Measurements from ENCODE around the gene ITGB1.

Gene ITGB1

GRCh38 chr10:32954080-32954479 is 4.0 kb downstream of the ITGB1 start:
- DNase-seq = peak; percentile 44

- DNase-seq = peak; percentile 32
These were observed 4.6 kb downstream of the ITGB1 start for GRCh38 chr10:32953277-32953927.

DNA sequence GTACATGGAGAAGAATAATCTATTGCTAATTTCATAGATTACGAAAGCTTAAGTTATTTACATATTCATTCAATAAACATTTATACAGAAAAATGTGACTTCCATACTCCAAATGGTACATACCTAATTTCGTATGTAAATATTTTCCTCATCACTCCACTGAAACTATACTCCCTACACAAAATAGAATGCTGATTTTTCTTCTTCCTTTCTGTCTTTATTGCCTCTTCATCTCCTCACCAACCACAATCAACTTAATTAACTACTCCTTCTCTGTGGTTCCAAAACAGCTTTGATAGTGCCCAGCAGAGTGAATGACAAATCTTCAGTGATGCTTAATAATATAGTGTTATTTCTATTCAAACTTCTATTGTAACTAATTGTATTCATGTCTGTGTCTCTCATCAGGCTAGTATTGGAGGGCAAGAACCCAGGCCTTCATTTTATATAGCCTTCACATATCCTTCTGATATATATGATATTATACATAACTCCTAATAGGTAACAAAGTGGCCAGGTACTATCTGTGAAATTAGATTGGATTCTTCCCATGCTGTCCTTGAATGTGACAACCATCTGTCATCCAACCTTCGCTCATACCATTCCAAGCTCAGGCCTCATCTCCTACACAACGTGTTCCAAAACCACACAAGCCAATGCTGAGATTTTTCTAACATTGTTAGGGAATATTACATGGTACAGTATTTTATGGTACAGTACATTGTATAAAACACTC is 5.3 kb downstream of the ITGB1 start:
- no peak for DNase-seq

GRCh38 chr10:32952094-32952493 is 5.9 kb downstream of the ITGB1 start:
- DNase-seq = no peak

- DNase-seq = no peak
These were observed 6.9 kb downstream of the ITGB1 start for GRCh38 chr10:32951111-32951510.

GRCh38 chr10:32950591-32951108 is 7.4 kb downstream of the ITGB1 start:
- DNase-seq = no peak

DNA sequence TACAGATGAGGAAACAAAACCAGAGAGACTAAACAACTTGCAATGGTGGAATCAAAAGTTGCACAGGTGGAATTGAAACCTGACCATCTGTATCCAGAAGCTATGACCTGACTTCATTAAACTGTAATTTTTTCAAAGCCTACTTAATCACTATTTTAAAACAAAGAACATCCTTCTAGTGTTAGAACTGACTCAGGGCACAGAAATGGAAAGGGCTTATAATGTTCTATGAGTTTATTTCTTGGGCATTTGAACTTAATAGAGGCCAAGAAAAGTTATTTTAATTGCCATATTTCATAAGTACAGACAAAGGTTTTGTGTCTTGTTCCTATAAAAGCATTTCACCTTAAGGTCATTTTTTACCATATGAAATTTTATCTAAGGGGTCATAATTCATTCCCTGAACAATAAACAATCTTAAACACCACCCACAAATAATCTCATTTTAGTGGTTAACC is 8.8 kb downstream of the ITGB1 start:
- no peak for DNase-seq

DNA sequence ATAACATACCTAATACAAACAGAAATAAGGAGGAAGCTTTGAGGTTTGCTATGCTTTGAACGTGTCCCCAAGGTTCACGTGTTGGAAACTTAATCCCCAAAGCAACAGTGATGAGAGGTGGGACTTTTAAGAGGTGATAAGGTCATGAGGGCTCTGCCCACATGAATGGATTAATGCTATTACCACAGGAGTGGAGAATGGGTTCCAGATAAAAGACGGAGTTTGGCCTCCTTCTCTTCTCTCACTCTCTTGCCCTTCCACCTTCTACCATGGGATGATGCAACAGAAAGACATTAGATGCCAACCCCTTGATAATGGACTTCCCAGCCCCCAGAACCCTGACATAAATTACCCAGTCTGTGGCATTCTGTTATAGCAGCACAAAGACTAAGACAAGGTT is 9.6 kb downstream of the ITGB1 start:
- peak; percentile 50 for DNase-seq

DNA sequence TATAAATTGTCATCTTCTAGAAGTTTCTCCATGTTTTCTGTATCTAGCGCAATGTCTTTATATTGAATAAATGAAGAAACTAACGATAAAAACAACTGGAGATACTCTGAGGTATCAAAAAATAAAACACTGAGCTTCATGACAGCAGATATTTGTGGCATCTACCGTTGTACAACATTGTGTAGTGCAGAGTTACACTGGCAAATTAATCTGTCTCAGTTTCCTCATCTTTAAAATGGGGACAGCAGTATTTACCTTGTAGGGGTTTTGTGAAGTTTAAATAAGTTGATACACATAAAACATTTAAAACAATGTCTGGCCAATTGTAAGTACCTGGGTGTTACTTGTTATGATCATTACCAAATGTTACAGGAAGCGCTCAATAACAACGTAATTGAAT is 10.4 kb downstream of the ITGB1 start:
- no peak for DNase-seq

DNA sequence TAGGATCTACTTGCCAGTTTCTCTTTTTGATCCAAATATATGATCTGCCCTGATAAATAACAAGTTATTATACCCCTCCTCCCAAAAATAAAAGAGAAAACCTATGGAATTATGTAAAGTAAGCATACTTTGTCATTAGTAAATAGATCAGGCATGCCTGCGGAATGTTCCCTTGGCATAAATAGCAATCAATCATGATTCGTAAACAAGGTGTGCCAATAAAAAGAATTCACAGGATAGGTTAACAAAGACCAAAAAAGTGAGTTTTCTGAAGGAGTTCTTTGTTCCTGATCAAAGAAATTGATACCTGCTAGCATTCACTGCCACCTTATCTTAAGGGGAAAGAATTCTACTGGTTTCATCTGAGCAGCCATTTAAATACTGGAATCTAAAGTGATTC is 11.9 kb downstream of the ITGB1 start:
- no peak for DNase-seq

- no peak for DNase-seq
These were observed 14.0 kb downstream of the ITGB1 start for GRCh38 chr10:32943854-32944661.

DNA sequence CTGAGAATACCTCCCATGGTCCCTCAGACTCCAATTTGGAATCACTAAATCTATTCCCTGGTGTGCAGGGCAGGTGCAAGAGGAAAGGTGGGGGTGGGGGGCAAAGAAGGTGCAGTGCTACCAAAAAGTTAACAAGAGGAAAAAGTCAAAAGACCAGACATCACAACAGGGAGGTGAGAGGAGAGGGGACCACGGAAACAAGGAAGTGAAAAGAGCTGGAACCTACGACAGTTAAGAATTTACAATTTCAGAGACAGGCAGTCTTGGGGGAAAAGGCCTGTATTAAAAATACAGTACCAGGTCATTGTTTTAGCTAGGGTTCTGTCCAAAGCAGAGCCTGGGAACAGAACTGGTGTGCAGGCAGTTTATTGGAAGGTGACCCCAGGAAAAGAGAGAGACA is 14.6 kb downstream of the ITGB1 start:
- no peak for DNase-seq

DNA sequence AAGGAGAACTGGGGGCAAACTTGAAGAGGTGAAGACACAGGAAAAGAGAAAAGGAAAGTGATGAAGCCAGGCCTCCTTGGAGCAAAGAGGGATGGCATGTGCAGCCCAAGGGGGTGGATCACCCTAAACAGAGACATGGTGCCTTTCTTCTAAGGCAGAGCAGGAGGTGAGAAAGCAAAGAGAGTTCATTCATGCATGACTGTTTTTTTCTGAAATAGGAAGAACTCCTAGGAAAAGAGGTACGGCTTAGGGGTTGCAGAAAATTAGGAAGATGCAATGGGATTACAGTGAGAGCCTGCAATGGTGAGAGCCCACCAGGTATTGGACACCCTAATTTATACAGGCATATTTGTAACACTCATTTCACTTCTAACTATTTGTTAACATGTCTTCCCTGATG is 15.9 kb downstream of the ITGB1 start:
- DNase-seq = no peak

DNA sequence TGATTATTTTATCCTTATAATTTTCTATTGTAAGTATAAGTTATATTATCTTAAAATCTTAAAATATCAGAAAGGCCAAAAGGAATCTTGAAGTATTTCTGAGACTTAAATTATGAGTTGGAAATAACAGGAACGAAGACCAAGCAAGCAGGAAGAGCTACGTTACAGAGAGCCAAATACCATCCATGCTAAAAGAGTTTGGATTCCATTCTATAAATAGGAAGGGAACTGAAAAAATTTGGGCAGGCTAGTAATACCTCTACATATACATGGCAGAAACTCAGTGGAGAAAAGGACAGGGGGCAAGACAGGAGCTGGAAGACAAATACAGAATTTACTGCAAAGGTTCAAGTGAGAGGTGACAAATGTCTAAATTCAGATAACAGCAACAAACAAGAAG is 16.7 kb downstream of the ITGB1 start:
- DNase-seq = no peak

DNA sequence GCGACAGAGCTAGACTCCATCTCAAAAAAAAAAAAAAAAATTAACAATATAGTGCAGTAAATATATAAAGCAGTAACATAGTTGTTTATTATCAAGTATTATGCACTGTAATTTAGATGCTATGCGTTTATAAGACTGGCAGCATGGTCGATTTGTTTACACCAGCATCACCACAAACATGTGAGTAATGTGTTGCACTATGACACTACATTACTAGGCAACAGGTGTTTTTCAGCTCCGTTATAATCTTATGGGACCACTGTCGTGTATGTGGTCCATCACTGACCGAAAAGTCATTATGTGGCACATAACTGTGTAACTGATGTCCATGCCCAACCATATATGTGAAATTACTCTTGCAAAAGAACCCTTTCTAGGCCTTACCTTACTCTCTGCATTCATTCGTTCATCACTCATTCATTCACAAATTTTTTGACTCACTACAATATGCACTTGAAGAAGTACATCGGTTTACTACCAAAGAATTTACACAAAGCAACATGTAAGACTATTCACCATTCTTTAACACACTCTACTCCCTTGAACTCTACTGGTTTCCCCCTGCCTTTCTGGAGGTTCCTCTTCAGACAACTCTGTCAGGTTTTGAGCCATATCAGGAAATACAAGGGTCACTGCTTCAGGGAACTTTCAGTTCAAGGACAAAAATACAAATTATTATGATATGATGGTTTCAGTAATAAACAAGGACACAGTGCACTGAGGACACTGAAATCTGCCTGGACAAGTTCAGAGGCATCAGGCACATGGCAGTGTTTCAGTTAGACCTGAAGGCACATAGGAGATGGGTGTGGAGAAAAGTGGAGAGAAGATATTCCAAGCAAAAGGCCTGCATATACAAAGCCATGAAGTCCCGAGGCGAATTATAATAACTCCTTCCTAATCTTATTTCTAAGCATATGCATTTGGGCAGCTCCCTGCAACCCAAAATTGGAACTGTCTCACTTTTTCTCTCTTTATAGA is 17.4 kb downstream of the ITGB1 start:
- no peak for DNase-seq

DNA sequence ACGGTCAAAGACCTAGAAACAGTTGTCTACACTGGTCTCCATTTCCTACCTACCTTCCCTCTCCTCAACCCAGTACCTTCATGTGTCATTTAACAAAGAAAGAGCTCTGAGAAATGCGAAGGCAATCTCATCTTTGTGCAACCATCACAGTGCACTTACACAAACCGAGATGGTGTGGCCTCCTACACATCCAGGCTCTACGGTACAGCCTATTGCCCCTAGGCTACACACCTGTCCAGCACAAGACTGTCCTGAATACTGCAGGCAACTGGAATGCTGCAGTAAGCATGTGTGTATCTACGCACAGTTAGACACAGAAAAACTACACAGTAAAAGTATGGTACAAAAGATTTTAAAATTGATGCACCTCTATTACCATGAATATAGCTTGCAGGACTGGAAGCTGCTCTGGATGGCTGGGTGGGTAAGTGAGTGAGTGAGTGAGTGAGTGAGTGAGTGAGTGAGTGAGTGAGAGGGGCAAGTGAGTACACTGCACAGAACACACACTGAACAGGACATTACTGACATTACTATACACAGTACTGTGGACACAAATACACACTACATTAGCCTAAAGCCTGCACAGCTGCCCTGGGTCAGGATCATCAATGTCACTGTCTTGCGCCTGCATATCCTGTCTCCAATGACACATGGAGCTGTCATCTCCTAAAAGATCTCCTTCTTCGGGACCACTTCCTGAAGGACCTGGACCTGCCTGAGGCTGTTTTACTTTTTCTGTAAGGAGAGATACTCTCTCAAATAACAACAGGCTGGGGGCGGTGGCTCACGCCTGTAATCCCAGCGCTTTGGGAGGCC is 18.5 kb downstream of the ITGB1 start:
- DNase-seq = no peak

DNA sequence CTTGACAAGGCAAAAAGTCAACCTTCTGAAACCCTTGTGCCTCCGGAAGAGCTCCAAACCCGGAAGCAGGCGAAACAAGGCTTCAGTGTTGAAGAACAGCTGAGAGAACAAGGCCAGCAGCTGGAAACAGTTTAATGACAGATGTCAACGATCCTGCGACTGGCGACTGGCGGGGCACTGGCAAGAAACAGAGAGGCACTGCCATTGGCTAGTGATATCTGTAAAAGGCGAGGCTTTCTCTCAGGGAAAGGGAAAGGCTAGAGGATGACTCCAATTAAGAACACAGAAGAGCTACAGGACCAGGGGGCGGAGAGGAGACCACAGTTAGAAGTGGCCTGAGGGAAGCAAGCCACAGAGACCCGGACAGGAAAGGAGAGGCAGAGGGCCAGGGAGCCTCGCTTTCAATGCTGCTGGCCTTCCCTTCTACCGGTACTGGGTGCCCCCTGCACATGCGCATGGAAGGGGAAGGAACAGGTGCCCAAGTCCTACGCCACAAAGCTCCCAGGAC is 19.4 kb downstream of the ITGB1 start:
- DNase-seq = no peak

DNA sequence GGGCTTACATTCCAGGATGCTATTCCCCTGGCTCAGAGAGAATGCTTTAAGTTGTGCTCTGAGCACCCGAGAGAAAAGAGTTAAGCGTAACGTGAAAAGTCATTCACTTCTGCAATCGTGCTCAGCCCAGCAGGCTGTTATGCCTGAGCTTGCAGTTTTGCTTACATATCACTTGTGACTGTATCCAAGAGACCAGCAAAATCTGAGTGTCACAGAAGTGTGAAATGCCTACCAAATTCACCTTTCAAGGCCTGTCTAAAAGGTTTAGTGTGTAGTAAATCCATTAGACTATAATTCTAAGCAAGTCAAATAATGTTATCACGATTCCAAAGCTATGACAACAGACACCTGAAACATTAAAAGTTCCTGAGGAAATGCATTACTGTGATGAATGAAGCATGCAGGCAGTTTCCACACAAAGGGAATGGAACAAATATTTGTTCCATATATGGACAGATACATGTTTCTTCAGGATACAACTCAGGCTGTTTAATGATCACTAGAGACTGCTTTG is 20.1 kb downstream of the ITGB1 start:
- no peak for DNase-seq

DNA sequence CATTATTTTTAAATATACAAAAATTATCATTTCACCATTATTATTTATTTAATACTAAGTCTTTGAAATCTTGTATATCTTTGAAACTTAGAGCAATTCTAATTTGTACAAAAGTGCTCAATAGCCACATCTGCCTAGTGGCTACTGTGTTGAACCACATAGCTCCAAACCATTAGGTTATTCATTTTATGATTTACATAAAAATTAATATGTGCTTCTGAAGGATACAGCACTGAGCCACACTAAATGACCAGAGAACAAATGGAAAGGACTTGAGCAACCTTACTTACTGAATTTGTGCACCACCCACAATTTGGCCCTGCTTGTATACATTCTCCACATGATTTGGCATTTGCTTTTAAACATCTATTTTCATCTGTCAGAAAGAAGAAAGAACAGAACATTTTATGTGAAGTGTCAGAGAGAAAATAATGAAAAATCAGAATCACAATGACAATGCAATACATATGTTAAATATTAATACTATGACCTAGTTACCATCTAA is 25.8 kb downstream of the ITGB1 start:
- no peak for DNase-seq

GRCh38 chr10:32931593-32931992 is 26.4 kb downstream of the ITGB1 start:
- no peak for DNase-seq

DNA sequence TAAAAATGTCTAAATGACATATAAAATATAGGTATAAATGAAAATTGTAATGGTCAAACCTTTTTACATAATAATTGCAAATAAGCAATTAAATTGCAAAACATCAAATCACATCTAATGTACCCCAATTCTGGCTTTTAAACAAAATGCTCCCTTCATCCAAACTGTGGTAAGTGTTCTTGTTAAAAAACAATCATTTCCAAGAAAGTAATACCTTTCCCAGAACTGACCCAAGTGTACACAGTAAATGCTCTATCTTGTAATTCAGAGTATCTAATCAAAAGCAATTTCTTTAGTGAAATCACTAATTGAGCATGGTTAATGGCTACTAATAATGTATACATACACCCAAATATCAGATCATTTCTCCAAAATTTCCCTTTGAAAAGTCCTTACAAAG is 28.0 kb downstream of the ITGB1 start:
- no peak for DNase-seq

Data from CD4-positive, alpha-beta T cell treated with Interleukin-10 for 1 hour (primary cell).